ENCODE measurements around the gene ESD. TPM values are rescaled to one million over a fixed set of nuclear protein-coding genes. Genes with fewer than 3 reads are reported as not detected.
"Not testable (repeated sequence)": the region's sequence is repeated elsewhere in the genome, so short reads cannot be mapped to it uniquely, and the experiment has no call there.

The ESD gene, protein sequence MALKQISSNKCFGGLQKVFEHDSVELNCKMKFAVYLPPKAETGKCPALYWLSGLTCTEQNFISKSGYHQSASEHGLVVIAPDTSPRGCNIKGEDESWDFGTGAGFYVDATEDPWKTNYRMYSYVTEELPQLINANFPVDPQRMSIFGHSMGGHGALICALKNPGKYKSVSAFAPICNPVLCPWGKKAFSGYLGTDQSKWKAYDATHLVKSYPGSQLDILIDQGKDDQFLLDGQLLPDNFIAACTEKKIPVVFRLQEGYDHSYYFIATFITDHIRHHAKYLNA
- 96.7 and 101 TPM in 2 replicates for total RNA-seq

DNA sequence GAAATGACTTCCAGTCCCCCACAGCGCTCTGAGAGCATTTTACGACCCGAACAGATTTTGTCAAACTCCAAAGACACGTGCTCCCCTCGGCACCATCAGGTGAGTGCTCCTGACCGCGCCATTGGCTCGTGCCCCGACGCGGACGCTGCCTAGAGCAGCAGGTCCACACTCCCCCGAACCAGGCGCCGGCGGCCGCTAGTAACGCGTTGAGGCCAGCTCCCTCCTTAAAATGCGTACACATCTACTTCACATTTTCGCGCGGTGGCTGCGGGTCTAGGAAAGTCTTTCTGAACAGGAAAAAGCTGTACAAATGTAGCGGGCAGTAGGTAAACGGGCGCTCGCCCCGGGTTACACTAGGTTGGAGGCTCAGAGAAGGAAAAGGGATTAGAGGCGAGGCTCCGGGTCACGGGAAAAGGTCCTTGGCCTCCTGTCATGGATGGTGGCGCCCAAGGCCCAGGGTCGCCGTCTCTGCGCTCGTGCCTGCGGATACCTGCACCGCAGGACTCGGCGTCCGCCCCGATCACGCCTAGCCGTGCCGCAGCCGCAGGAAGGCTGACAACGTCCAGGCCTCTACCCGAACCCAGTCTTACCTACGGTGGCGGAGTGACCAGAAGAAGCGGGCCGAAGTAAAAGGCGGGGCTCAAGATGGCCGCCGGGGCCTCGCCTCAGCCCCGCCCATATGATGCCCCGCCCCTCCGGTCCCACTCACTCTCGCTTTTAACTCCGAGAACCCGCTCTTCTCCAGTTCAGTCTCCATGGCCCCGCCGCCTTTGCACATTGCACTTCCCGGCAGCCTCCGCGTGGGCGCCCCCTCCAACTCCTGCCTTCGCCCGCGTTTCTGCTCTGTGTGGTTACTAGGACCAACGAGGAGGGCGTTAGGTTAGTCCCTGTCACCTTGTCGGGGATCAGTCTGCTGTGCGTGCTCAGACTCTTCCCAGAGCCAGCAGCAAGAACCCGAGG lies at the start of gene ESD:
Gene ESD, minus strand, starts transcription at position 647 of the 960 bp plus-strand sequence. CDS start 5,748 bp downstream, outside the sequence.
- intact Hi-C loops (cut with micrococcal nuclease): loop anchor here (1.0 to 10.0 kb wide), 5 partner anchors 44 to 1882 kb away; partner anchors contain the start of gene SUCLA2

DNA sequence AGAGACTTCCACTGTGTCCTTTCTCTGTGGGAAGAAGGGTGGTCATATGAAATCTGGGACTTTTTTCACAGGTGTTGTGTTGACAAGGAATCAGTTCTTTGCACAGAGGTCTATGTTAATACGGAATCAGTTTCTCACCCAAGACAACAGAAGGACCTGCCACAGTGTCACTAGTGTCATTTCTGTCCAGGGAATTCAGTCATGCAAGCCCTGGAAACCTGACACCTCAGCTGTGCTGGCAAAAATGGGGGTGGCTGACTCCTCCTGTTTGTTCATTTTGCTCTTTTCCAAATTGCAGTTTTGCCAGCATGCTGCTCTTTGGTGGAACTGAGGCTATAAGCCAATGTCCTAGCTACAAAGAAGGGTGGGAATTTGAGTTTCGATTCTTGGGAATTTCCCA lies 49.8 kb upstream of the ESD start:
- intact Hi-C loops (cut with micrococcal nuclease): no loop called here

DNA sequence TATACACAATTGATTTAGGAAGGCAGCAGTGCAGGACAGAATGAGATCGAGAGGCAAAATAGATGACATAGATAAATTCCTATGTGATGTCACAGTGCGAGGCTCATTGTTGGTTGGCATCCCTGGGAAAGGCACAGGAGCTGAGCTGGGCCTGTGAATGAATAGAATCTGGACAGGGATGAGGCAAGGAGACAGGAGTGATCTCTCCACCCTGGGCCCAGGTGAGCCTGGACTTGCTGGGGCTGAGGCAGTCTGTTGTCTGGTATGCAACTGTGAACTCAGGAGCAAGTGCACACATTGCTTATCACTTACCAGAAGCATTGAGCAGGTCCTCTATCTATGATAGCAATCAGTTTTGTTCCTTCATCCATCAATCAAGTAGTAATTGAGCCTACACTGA lies 48.2 kb upstream of the ESD start:
- intact Hi-C loops (cut with micrococcal nuclease): no loop called here

DNA sequence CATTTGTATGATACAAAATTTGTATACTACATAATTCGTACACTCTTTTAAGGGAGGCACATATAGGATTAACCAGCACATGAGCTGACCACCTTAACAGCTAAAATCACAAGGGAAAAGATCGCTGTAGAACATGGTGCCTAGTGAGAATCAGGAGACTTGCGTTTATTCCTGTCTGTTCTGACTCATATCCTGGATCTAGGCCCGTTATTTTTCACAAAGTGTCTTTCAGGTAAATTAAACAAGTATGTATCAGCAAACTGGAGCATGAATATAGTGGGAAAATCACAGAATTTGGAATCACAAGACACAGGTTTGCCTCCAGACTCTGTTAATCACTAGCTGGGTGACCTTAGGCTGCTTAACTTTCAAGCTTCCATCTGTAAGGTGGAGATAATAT lies 47.5 kb upstream of the ESD start:
- intact Hi-C loops (cut with micrococcal nuclease): no loop called here

DNA sequence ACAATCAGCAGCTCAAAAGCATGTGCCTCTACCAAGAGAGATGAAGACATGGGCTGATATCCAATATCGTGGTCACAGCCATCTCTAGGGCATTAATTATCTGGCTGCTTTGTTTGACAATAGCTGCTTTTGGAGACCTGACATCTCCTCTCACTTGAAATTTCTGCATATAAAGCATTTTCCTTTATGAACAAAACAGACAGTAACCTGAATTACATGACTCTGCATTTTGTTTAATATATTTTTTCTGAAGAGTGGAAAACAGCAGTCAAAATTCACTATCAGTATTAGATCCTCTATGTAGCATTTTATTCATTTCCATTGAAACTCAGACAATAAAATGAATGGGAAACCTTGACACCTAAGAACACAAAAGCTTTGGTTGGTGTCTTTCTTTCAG lies 42.4 kb upstream of the ESD start:
- intact Hi-C loops (cut with micrococcal nuclease): no loop called here

DNA sequence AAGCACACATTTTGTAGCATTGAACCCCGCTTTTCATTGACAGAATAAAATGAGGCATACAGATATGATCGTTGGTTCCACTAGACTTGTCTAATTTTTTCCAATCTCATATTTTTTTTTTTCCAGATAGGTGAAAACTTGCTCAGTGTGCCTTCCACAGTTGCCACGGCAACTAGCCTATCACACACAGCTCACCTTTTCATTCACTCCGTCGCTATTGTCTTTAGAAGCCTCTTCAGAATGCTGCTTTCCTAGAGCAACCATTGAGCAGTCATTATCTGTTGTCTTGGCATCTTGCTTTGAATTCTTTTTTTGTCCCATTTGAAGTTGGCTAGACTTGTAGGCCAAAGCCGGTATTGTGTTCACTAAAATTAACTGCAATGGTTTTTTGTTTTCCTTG lies 37.7 kb upstream of the ESD start:
- intact Hi-C loops (cut with micrococcal nuclease): loop anchor here (5.0 kb wide), 1 partner anchor 1933 kb away; no protein-coding TSS in a partner anchor

DNA sequence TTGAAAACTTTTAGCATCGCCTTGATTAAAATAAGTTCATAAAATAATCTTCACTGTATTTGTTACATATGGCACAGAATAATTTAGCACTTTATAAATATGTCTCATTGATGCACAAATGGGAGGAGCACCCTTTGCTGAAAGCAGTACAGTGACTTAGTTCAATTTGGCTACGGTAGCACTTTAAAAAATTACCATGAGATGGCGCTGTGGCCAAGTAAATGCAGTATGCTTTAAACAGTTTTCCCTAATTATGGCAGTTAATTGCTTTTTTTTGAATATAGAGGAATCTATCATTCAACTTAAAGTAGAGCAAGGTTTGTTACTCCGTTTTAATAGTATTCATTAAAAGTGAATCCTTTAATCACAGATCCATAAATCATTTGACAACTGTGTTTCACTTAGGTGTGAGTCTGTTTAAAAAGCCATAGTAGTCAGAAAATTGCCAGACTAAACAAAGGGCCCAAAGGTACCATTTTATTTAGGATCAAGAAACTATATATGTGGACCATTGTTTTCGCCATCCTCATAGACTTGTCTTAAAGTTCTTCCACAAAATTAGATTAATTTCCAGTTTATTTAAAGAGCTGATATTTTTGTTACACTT lies 34.7 kb upstream of the ESD start:
- intact Hi-C loops (cut with micrococcal nuclease): loop anchor here (5.0 kb wide), 1 partner anchor 1936 kb away; no protein-coding TSS in a partner anchor

DNA sequence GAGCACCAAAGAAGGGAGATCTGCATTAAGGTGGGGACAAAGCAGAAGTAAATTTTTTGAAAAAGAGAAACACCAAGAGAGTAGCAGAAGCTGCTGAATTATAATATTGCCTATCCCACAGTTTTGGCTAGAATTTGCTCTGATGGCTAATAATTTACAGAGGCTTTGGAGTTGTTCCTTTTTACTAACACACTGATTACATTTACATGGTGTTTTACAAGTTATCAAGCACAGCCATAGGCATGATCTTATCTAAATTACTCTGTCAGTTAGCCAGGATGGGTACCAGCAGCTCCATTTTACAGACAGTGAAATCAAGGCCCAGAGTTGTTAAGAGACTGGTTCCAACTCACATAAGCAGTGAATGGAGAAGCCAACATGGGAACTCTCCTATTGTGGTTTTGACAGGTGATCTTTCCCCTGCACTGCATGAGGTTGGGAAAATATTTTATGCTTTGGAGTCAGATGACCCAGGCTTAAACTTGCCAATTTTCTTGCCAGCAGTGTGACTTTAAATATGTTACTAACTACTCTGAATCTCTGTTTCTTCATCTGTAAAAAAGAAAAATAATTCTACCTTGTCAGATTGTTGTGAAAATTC lies 33.5 kb upstream of the ESD start:
- intact Hi-C loops (cut with micrococcal nuclease): loop anchor here (5.0 kb wide), 1 partner anchor 1937 kb away; no protein-coding TSS in a partner anchor

DNA sequence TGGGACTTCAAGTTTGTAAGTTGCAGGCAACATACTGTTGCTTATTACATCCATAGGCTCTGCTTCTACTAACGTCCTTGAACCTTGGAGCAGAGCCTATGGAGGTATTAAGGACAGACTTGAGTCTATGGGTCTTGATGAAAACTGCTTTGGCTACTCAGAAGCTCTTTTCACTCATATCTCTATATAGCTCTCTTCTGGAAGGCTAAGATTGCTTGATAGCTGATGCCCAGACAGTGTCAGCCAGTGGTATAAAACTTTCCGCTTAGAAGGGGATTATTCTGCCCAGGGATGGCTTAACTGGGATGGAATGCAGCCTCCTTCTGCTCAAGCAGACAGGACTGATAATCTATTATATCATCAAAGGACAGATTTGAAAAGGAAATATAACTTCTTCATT lies 25.6 kb upstream of the ESD start:
- intact Hi-C loops (cut with micrococcal nuclease): no loop called here

DNA sequence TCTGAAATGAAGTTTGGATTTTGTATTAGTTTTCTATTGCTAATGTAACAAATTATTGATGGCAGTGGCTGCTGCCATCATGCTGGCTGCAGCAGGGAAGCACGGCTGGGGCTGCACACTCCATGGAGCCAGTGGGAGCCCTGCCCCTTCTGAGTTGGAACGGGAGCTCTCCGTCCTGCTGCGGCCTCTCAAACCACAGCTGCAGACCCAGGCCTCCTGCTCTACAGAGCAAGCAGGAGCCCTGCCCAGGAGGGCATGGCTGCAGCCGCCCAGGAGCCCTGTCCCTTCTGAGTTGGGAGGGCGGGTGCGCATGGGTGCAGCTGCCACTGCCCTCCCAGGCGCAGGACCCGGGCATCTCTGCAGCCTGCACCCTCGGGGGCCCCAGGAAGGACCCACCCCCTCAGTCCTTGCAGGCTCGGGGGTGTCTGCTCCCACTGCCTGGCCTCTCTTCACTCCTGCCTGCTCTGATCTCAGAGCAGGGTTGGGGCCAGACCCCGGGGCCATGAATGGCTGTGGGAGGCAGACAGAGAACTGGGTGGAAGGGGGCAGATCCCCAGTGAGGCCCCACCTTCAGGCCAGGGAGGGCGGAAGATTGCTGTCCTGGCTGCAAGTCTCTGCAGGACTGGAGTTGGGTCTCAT lies 21.0 kb upstream of the ESD start:
- intact Hi-C loops (cut with micrococcal nuclease): no loop called here

DNA sequence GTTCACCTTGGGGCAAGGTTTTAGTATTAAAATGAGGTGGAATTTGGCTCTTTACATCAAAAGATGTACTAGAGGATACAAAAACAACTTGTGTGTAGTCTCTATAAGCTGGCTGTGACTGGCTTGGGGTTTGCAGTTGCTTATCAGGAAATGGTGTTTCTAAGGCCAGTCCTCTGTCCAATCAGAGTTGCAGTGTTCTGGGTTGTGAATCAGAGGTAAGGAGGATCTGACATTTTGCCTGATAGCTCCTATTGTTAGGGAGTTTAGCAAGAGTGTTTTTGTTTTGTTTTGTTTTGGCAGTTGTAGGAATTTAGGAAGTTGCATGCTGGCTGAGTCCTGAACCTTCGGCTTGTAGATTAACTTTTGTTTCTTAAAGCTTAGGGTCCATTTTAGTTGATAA lies 20.1 kb upstream of the ESD start:
- intact Hi-C loops (cut with micrococcal nuclease): no loop called here

DNA sequence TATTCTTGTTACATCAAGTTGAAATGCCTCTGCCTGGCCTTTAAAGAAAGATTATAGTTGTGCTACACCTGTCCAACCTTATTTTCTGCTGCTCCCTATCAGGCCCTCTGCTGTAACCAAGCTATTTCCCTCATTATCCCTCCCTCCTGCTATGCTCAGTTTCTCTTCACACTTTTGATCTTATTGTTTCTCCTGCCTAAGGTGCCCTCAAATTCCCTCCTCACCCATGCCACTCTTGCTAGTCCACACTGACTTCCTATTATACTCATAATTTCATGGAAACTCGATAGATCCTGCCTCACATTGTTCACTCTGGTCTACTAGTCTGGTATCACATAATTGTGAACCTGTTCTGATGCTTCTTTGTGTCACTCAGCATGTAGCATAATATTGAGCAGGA lies 19.4 kb upstream of the ESD start:
- intact Hi-C loops (cut with micrococcal nuclease): no loop called here

DNA sequence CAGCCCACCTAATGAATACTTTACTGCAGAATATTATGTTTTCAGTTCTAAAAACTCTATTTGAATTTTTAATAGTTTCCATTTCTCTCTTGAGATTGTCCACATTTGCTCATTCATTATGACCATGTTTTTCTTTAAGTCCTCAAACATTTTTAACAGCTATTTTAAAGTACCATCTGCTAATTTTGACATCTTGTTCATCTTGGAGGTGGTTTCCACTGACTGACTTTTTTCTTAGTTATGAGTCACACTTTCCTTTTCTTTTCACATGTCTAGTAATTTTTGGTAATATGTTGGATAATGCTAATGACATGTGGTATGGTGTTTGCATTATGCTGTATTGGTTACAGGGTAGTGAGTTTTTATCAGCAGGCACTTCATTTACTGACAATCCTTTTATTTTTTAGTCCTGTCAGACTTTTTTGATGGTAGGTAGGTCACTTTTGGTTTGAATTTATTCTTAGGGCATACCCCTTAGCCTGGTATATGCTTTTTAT lies 15.4 kb upstream of the ESD start:
- intact Hi-C loops (cut with micrococcal nuclease): no loop called here

DNA sequence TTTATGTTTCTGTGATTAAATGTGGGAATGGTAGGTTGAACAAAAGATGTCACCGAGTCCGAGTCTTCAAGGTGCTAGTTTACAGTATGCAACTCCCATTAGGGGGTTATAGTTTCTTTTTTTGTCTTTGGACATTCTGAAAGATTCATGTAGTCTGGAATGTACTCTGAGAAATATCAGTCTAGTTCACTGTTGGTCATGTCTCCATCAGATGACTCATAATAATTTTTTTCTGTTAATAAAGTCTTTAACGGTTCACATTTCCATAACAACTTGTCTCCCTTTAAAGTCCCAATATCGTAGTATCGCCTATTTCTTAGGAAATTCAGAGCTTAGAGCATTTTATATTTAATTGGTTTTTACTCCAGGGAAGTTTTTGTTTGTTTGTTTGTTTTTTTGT lies 13.5 kb upstream of the ESD start:
- intact Hi-C loops (cut with micrococcal nuclease): no loop called here

DNA sequence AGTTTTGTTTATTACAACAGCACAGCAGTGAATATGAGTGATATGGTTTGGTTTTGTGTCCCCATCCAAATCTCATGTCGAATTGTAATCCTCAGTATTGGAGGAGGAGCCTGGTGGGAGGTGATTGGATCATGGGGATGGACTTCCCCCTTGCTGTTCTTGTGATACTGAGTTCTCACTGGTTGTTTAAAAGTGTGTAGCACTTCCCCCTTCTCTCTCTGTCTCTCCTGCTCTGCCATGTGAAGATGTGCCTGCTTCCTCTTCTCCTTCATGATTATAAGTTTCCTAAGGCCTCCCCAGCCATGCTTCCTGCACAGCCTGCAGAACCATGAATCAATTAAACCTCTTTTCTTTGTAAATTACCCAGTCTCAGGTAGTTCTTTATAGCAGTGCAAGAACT lies 8.0 kb upstream of the ESD start:
- intact Hi-C loops (cut with micrococcal nuclease): not testable (repeated sequence)

DNA sequence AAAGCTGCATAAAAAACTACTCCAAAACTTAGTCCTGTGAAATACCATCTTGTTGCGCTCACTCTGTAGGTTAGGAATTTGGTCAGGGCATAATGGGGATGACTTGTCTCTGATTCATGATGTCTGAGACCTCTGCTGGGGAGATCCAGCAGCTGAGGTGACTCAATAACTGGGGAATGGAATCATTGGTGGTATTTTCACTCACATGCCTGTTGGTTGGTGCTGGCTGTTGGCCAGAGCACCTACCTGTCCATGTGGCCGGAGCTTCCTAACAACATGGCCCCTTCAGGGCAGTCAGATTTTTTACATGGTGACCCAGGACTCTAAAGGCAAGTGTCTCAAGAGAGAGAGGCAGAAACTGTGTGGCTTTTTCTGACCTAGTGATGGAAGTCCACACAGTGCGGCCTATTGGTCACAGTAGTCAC lies 7.4 kb upstream of the ESD start:
- intact Hi-C loops (cut with micrococcal nuclease): no loop called here

DNA sequence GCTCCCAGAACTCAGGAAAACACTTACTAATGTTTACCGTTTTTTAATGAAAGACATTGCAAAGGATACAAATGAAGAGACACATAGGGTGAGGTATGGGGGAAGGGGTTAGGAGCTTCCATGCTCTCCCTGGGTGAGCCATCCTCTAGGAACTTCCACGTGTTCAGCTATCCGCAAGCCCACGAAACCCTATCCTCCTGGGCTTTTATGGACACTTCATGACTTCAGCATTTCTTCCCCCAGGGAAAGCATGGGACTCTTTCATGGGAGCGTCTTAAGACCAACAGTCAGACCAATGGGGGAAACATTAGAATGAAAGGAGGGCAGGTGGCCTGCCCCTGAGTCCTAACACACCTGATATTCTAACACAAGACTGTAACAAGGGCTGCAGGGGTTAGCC lies 6.6 kb upstream of the ESD start:
- intact Hi-C loops (cut with micrococcal nuclease): no loop called here

DNA sequence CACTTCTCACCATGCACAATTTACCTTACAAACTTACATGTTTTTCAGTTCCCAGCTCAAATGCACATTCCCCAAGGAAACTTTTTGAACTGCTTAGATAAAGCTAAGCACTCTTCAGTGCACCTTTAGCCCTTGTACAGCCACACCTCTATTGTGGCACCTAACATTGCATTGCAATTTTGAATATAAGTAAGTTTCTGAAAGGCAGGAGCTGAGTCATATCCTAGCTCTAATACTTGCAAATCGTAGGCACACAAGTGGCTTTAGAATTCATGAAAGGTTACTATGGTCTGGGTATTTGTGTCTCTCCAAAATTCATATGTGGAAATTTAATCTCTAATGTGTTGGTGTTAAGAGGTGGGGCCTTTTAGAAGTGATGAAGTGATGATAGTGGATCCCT lies 4.9 kb upstream of the ESD start:
- intact Hi-C loops (cut with micrococcal nuclease): no loop called here

DNA sequence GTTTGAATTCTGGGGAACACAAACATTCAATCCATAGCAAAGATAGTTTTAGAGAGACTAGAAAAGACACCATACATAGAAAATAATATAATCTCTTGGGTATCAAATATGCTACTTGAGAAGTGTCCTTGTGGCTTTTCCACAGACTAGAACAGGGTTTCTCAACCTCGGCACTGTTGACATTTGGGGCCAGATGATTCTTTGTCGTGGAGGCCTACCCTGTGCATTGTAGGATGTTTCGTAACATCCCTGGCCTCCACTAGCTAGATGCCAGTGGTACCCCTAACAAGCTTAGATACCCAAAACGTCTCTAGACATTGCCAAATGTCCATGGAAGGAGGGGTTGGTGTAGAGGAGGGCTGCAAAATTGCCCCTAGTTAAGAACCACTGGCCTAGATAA lies 2.2 kb upstream of the ESD start:
- intact Hi-C loops (cut with micrococcal nuclease): loop anchor here (5.0 to 10.0 kb wide), 4 partner anchors 47 to 1884 kb away; partner anchors contain the start of gene SUCLA2

DNA sequence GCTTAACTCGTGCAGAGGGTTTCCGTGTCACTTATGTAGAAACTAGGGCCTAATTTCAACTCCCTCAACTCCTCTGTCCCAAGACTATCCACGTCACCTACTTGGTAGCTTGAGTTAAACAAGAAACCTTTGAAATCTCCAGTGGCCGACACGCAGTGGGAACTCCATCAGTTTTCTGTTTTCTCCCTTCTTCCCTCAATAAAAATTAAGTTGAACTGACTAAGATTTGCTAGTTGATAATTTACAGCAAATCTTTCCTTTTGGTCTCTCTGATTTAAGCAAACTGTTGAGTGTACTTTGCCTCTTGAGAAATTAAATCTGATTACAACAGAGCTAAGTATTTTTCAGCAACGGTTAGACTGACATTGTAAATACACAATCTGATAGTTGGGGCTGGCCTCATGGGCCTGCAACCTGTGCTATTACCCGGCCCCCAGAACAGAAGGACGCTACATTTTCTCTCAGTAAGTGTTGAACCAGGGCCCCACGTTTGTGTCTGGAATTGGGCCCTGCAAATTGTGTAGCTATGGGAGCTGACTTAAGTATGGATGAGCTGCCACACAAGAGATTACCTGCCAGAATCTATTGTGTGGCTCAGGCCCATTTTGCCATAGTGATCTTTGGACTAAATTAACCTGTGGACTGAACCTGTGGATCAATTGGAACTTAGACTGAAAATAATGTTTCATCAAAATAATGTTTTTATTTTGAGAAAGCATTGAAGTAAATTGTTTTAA lies 708 bp upstream of the ESD start:
- intact Hi-C loops (cut with micrococcal nuclease): loop anchor here (1.0 to 10.0 kb wide), 5 partner anchors 45 to 1883 kb away; partner anchors contain the start of gene SUCLA2

All from T-helper 2 cell treated with Interferon-gamma antibody and Interleukin-4, amounts not matched to agents 100 ng/mL and 5 ng/mL, for 36 hours (primary cell).